Activated CD4-positive, alpha-beta T cell treated with anti-CD3 and anti-CD28 coated beads, Interleukin-2, amount 50 U/mL, for 24 hours (primary cell): ENCODE measurements around the gene ATP23.

Experiments
- DNase-seq, 2 donors: peaks; one replicate each; pipeline ENCODE4 v3.0.0-alpha.2; 2020; ENCODE audit warnings: low read depth in 1 of 2, low spot score in 1 of 2

Gene ATP23

DNA sequence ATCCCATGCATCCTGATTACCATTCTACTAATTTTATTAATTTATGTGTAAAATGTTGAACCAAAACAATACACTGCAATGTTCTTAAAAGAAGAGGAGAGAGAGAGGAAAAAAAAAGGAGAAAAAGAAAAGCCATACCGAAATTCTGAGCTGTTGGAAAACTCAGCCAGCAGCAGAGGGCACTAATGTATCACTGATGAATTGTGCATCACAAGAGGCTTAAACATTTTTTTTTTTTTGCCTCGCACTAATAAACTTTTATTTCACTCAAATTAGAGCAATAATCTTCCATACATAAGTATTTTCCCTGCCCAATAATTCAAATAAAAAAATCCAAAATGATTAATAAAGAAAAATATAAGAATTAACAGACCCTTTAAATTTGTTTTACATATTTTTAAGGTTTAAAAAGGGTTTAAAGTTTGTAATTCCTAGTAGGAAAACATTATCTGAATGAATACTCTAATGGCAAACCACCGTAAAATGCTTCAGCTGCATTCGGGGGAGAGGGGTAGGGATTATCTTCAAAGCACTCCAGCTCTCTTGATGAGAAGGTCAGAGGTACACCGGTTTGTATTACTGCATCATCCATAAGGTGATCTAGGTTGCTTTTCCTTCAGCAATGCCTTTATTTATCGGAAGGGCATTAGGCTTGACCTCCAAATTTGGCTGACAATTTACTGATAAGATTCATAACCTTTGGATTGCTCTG lies 41.9 kb downstream of the ATP23 start:
- DNase-seq, result no peak

DNA sequence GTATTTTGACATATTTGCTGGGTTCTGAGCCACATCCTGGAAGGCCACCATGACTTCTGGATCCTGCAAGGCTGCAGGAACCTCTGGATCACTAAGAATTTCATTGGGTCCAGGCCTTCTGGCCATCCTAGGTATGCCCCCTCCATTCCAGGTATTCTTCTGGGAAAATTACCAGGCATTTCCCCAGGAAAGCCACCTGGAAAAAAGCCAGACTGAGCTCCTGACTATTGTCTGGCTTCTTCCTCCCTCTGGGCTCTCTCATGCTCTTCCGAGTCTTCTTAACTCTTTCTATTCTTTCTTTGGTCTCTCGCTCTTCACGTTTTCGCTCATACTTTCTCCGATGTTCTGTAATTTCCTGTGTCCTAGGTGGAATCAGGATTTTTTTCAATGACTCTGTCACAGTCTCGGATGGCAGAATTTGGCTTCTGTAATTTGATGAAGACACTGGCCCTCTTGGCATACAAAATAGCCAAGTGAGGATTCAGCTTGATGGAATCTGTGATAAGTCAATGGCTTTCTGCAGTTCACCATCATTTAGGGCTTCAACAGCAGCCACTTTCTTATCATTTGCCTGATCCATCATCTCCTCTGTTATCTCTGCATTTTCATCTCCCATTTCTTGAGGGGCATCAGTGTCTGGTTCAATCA lies 42.6 kb downstream of the ATP23 start:
- no peak for DNase-seq

DNA sequence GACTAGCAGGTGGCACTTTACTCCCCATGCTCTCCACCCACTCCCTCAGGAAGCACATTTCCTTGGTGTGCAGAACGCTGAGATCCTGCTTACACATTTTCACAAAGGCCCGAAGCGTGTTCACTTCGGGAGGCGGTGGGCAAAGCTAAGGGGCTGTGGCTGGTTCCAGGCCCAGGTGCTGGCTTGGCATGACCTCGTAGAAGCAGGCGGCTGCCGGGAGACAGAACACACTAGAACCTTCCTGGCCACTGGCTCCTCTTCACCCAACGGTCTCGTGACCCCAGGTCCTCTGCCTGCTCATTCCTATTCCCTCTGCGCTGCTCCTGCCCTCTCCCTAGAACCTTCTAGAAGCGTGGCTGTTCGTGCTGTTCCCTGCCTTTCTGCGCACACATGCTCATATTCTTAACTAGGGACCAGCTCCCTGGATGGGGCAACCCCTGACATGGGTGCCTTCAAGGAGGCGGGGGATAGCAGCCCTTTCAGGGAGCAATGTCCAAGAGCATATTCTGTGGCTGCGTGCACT lies 43.3 kb downstream of the ATP23 start:
- DNase-seq, result no peak

DNA sequence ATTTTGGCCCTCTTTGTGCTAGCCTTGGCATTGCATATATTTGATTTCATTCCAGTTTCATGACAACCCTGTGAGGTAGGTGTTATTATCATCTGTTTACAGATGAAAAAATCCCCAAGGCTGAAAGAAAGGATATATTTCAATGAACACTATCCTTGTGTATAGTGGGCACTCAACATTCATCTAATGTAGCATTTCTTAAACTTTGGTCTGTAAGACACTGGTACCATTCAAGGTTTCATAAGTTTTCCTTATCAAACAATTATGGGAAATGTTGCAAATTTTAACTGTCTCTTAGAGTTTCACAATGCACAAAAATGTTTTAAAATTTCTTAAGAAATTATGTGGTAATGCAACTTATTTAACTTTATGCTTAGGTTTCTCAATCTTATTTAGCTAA lies 44.3 kb downstream of the ATP23 start:
- DNase-seq, result no peak

DNA sequence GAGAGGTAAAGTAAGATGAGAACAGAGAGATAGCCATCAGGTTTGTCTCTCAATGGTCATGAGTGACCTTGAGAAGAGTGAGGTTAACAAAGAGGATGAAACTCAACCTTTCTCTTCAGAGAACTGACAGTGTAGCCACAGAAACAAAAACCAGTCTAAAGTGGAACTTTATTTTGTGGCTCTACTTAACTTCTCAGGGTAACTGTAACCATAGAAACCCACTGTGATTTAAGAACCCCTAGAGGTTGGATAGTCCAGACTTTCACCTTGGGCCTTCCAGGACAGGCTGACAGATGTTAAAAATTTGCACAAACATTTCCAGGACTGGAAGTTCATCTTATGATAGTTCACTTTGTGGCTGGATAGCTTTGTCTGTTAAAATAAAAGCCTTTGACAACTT lies 48.5 kb downstream of the ATP23 start:
- DNase-seq, result no peak

DNA sequence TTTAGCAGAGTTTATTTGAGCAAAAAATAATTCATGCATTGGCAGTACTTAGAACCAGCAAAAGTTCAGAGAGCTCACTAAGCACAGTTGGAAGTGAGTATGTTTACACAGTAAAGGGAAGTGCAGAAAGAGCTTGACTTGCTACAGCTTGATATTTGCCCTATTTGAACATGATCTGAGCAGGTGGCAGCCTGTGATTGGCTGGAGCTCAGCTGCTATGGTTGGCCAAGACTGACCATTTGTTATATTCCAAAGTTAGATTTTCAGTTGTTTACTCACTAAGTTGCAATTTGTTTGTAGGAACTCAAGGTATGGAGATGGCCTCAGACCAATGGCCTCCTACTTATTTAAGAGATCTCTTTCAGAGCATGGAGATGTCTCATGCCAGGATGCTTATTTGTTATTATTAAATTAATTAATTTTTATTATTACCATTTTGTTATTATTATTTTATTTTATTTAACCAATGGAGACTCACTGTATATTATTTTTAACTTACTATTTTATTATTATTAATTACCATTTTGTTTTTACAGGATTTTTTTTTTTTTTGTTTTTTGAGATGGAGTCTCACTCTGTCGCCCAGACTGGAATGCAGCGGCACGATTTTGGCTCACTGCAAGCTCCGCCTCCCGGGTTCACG lies 49.0 kb downstream of the ATP23 start:
- DNase-seq, result no peak

DNA sequence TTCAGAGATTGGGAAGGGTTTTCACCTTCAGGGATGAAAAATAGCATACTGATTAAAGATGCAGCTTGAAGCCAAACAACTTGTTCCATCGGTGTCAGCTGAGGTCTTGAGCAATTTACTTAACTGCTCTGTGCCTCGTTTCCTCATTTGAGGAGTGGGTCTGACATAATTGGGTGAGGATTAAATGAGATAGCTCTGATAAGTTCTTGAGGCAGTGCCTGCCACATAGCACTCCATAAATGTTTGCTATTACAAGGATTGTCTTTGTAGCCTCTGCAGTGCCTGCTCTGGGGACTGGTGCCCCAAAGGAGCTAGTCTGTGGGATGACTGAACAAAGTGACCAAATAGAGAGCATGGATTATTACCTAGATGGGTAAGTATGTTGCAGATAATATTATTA lies 50.6 kb downstream of the ATP23 start:
- DNase-seq, result no peak

DNA sequence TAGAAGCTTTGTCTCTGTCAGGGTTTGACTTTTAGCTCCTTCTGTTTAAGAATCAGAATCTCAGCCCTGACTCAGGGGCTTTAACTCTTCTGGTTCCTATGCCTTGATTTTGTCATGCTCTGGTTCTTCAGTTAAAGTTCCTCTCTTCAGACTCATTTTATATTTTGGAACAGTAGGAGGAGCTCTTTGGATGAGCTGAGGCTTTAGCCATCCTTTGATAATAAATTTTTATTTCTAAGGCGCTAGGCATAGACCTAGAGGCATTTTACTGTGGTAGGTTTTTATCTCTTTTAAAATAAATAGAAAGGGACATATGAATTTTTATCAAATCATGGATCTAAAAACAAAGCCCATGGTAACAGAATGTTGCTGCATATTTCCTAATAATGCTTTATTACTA lies 51.7 kb downstream of the ATP23 start:
- DNase-seq, result no peak

DNA sequence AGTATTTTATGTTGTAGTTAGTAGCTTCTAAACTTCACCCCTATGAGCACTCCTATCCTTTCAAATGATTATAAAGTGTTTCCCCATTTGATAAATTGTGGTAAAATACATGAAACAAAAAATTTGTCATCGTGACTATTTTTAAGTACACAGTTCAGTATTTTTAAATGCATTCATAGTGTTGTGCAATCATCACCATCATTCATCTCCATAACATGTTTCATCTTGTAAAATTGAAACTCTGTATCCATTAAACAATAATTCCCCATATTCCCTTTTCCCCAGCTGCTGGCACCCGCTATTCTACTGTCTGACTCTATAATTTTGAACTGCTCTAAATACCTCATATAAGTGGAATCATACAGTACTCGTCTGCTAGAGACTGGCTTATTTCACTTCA lies 52.5 kb downstream of the ATP23 start:
- no peak for DNase-seq

DNA sequence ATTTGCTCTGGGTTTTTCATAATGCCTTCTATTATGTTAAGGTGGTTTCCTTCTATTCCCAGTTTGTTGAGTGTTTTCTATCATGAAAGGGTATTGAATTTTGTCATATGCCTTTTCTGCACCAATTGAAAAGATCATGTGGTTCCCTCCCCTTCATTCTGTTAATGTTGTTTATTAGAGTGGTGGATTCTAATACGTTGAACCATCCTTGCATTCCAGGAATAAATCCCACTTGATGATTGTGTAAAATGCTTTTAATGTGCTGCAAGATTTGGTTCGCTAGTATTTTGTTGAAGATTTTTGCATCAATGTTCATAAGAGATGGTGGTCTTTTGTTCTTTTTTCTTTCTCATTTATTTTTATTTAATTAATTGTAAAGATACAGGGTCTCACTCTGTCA lies 55.2 kb downstream of the ATP23 start:
- no peak for DNase-seq

DNA sequence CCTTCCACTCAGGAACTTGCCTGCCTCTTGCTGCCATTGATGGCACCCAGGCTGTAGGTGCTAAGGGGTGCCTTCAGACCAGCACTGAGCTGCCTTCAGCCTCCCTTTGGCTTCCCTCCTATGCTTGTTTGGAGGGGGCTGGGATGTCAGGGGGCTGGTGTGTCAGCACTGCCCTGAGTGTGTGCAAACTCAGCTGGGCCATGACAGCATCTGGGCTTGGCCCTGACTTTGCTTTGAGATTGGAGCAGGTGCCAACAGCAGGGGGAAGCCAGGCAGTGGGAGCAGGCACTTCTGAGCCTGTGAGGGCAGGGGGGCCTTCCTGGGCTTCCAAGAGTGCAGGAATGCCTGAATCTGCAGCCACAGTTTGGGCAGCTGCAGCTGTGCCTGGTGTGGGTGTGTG lies 56.9 kb downstream of the ATP23 start:
- DNase-seq, result no peak

DNA sequence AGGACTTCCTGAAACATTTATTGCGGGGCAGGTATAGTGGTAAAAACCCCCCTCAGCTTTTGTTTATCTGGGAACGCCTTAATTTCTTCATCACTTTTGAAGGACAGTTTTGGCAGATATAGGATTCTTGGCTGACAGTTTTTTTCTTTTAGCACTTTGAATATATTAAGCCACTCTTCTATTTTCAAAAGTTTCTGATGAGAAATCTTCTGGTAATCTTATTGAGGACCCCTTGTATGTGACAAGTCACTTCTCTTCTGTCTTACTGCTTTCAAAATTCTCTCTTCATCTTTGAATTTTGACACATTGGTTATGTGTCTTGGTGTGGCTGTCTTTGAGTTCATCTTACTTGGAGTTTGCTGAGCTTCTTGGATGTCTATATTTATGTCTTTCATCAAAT lies 59.1 kb downstream of the ATP23 start:
- no peak for DNase-seq

DNA sequence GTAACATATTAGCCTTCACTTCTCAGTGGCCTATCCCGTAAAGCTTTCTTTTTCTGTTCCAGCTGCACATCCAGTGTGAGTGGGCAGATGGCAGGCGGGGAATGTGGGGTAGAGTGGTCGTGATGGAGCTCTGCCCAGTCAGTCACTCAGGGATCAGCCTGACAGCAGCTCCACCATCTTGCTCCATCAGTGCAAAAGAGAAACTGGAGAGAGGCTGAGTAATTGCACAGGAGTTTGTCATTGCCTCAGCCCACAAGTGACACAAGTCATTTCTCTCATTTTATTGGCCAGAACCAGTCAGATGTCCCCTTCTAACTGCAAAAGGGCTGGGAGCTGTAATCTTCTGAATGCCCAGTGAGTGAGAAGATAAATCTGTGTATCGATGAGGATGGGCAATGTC lies 66.5 kb downstream of the ATP23 start:
- DNase-seq, result no peak

DNA sequence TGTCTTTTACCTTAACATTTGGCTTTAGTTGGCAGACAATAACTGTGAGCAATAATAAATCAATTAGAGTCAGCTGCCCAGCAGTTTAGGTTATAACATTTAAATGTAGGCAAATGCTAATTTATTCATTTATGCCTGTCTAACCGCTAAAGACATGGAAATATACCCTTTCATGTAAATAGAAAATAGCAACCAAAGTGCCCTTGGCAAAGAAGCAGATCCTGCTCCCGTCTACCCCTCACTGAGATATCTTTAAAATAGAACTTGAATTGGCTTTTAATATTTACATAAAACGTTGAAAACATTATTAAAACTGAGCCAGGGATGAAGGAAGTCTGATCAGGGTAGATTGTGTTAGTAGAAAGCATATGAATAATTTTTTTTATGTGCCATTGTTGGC lies 67.3 kb downstream of the ATP23 start:
- DNase-seq, result no peak
